WTC11 (cell line): Measurements from ENCODE around the gene VARS1. TPM values are rescaled to one million over a fixed set of nuclear protein-coding genes. Genes with fewer than 3 reads are reported as not detected.
"Not testable (repeated sequence)": the region's sequence is repeated elsewhere in the genome, so short reads cannot be mapped to it uniquely, and the experiment has no call there.

ENCODE experiments used
- ATAC-seq: fragments of 200-7000 bp; cut with Tn5 transposase; 2 replicates; pipeline ENCODE4 v1.10.0; 2021; ENCODE audit warnings: mild to moderate bottlenecking, moderate library complexity
- CTCF ChIA-PET: fragments of 300-600 bp; sonication (Branson Sonifier 250); formaldehyde crosslinking; loops from one replicate; lab custom pipeline; 2021; ENCODE audit warnings: antibody characterized with exemption; lab: Charles Lee
- POLR2A ChIA-PET: fragments of 350-600 bp; sonication (Branson Sonifier 250); formaldehyde crosslinking; loops from one replicate; lab custom pipeline; 2021; ENCODE audit warnings: antibody characterized with exemption; lab: Charles Lee
- DNase-seq: peaks from one replicate; pipeline ENCODE4 v3.0.0; 2021; ENCODE audit warnings: low spot score
- H3K27ac Mint-ChIP-seq: 2 replicates; pipeline ENCODE4 v1.8.0; 2021; ENCODE audit warnings: mixed read lengths
- H3K27me3 Mint-ChIP-seq: 2 replicates; pipeline ENCODE4 v1.8.0; 2021; ENCODE audit warnings: low read depth, mild to moderate bottlenecking, moderate library complexity, mixed read lengths
- H3K36me3 Mint-ChIP-seq: 2 replicates; pipeline ENCODE4 v1.8.0; 2021; ENCODE audit warnings: mixed read lengths
- H3K4me1 Mint-ChIP-seq: 2 replicates; pipeline ENCODE4 v1.8.0; 2022; ENCODE audit warnings: mixed read lengths
- H3K4me3 Mint-ChIP-seq: 2 replicates; pipeline ENCODE4 v1.8.0; 2021; ENCODE audit warnings: mild to moderate bottlenecking, moderate library complexity, mixed read lengths
- H3K9me3 Mint-ChIP-seq: 2 replicates; pipeline ENCODE4 v1.8.0; 2021; ENCODE audit warnings: mixed read lengths
- AFF4 ChIP-seq: sonication (generic); formaldehyde crosslinking; IDR thresholded peaks from 2 replicates; pipeline ENCODE4 v1.8.1; 2023; ENCODE audit warnings: mild to moderate bottlenecking, missing genetic modification reagents, borderline replicate concordance
- ATF2 ChIP-seq: sonication (generic); formaldehyde crosslinking; IDR thresholded peaks from 2 replicates; pipeline ENCODE4 v1.8.1; 2022; ENCODE audit warnings: low read depth, missing genetic modification reagents, borderline replicate concordance
- E2F1 ChIP-seq: sonication (generic); formaldehyde crosslinking; IDR thresholded peaks from 2 replicates; pipeline ENCODE4 v1.8.0; 2022; ENCODE audit warnings: mild to moderate bottlenecking, missing genetic modification reagents
- E2F5 ChIP-seq: sonication (generic); formaldehyde crosslinking; IDR thresholded peaks from 2 replicates; pipeline ENCODE4 v1.8.1; 2022; ENCODE audit warnings: mild to moderate bottlenecking, moderate library complexity, missing genetic modification reagents
- ELF4 ChIP-seq: sonication (generic); formaldehyde crosslinking; IDR thresholded peaks from 2 replicates; pipeline ENCODE4 v1.8.1; 2022; ENCODE audit warnings: low read depth, mild to moderate bottlenecking, moderate library complexity, missing genetic modification reagents
- GABPB1 ChIP-seq: sonication (generic); formaldehyde crosslinking; IDR thresholded peaks from 2 replicates; pipeline ENCODE4 v1.8.1; 2023; ENCODE audit warnings: mild to moderate bottlenecking, missing genetic modification reagents
- IRF2 ChIP-seq: sonication (generic); formaldehyde crosslinking; IDR thresholded peaks from 2 replicates; pipeline ENCODE4 v1.8.0; 2022; ENCODE audit warnings: low read depth, missing genetic modification reagents, borderline replicate concordance
- JUN ChIP-seq: sonication (generic); formaldehyde crosslinking; IDR thresholded peaks from 2 replicates; pipeline ENCODE4 v1.8.0; 2023; ENCODE audit warnings: mild to moderate bottlenecking, missing genetic modification reagents
- NFE2L1 ChIP-seq: sonication (generic); formaldehyde crosslinking; IDR thresholded peaks from 2 replicates; pipeline ENCODE4 v1.8.1; 2023; ENCODE audit warnings: missing genetic modification reagents
- NR3C1 ChIP-seq: sonication (generic); formaldehyde crosslinking; conservative IDR thresholded peaks from 2 replicates; pipeline ENCODE4 v1.8.1; 2023; ENCODE audit warnings: low read depth, mild to moderate bottlenecking, missing genetic modification reagents
- OVOL2 ChIP-seq: fragments of 250-450 bp; sonication (Bioruptor Pico); IDR thresholded peaks from 2 replicates; pipeline ENCODE4 v1.9.0; 2021; ENCODE audit warnings: mild to moderate bottlenecking, borderline replicate concordance
- RELA ChIP-seq: sonication (generic); formaldehyde crosslinking; IDR thresholded peaks from 2 replicates; pipeline ENCODE4 v1.8.1; 2022; ENCODE audit warnings: missing genetic modification reagents, mild to moderate bottlenecking, borderline replicate concordance
- SMAD4 ChIP-seq: sonication (generic); formaldehyde crosslinking; IDR thresholded peaks from 2 replicates; pipeline ENCODE4 v1.8.0; 2022; ENCODE audit warnings: mild to moderate bottlenecking, missing genetic modification reagents
- SP1 ChIP-seq: sonication (generic); formaldehyde crosslinking; conservative IDR thresholded peaks from 2 replicates; pipeline ENCODE4 v1.8.1; 2022; ENCODE audit warnings: missing genetic modification reagents
- TEAD4 ChIP-seq: sonication (generic); formaldehyde crosslinking; IDR thresholded peaks from 2 replicates; pipeline ENCODE4 v1.8.0; 2022; ENCODE audit warnings: mild to moderate bottlenecking, missing genetic modification reagents
- ZBTB21 ChIP-seq: sonication (generic); formaldehyde crosslinking; IDR thresholded peaks from 2 replicates; pipeline ENCODE4 v1.8.1; 2023; ENCODE audit warnings: mild to moderate bottlenecking, missing genetic modification reagents, borderline replicate concordance
- ZNF219 ChIP-seq: sonication (generic); formaldehyde crosslinking; IDR thresholded peaks from 2 replicates; pipeline ENCODE4 v1.8.0; 2023; ENCODE audit warnings: missing genetic modification reagents, mild to moderate bottlenecking, borderline replicate concordance
- ZNF512 ChIP-seq: sonication (generic); formaldehyde crosslinking; IDR thresholded peaks from 2 replicates; pipeline ENCODE4 v1.8.1; 2022; ENCODE audit warnings: missing genetic modification reagents, borderline replicate concordance
- total RNA-seq: library from RNA; stranded (reverse); gene quantifications from 3 replicates; pipeline ENCODE4 v1.2.3, GENCODE V29; 2021

The VARS1 gene
- total RNA-seq, 1 experiment from 2014 or later: 177 TPM

GRCh38 chr6:31811645-31812044 lies 16.1 kb upstream of the VARS1 start:
- H3K4me1 Mint-ChIP-seq: peaks cover 7% of the 10 kb centered on the region
- TF ChIP-seq ATF2 (CRISPR knock-in tag) (no peak), JUN (no peak), ZNF512 (no peak), OVOL2 (CRISPR knock-in tag) (no peak), RELA (CRISPR knock-in tag) (no peak), NR3C1 (no peak), E2F5 (CRISPR knock-in tag) (no peak)
- H3K27ac Mint-ChIP-seq: no peak overlapping the region
- H3K4me3 Mint-ChIP-seq: no peak overlapping the region
- no peaks in the 10 kb centered on the region for H3K36me3 Mint-ChIP-seq
- ATAC-seq (no peak), DNase-seq (no peak)
- no peaks in the 10 kb centered on the region; the same call in 1 of the 2 replicates for H3K27me3 Mint-ChIP-seq
- no peaks in the 10 kb centered on the region for H3K9me3 Mint-ChIP-seq
- CTCF ChIA-PET: interaction anchor here (1.7 kb wide), 1 partner anchor 16 kb away, joined by 6 read pairs; the partner anchor contains the start of gene VARS1
- POLR2A ChIA-PET: no interaction called here

- H3K4me3 Mint-ChIP-seq, H3K9me3 Mint-ChIP-seq, POLR2A ChIA-PET, DNase-seq, H3K27me3 Mint-ChIP-seq, H3K27ac Mint-ChIP-seq, ATAC-seq, H3K36me3 Mint-ChIP-seq: not testable (repeated sequence)
- peaks cover 11% of the 10 kb centered on the region for H3K4me1 Mint-ChIP-seq
- CTCF ChIA-PET: interaction anchor here (1.1 kb wide), 1 partner anchor 13 kb away, joined by 3 read pairs; no protein-coding TSS in a partner anchor
Observed at GRCh38 chr6:31808599-31808998, 13.0 kb upstream of the VARS1 start.

GRCh38 chr6:31806470-31807272 lies 11.1 kb upstream of the VARS1 start, which contains the start of gene LSM2:
Gene LSM2, minus strand, starts transcription at chr6:31806966. Its CDS starts 209 bp downstream, at chr6:31806757.
- ATAC-seq: peak; percentile 95
- ChIA-PET CTCF (interaction anchor here (0.6 to 2.7 kb wide), 26 partner anchors 9 to 260 kb away, joined by 3 to 30 read pairs (median 4); partner anchors contain the start of genes ATP6V1G2, C6orf47, DDAH2 and HSPA1A), POLR2A (interaction anchor here (0.6 to 1.9 kb wide), 12 partner anchors 7 to 166 kb away, joined by 3 to 23 read pairs (median 4); partner anchors contain the start of genes DXO, HSPA1A, HSPA1B and HSPA1L)
- peak within 1 kb of the TSS; percentile 99 for H3K4me3 Mint-ChIP-seq
- peak; percentile 98 for DNase-seq
- H3K36me3 Mint-ChIP-seq: peaks cover 17% of the 10 kb centered on the region
- peaks cover 9% of the 10 kb centered on the region for H3K4me1 Mint-ChIP-seq
- no peaks in the 10 kb centered on the region for H3K9me3 Mint-ChIP-seq
- no peaks in the 10 kb centered on the region; the same call in 1 of the 2 replicates for H3K27me3 Mint-ChIP-seq
- peak within 1 kb of the TSS; percentile 99 for H3K27ac Mint-ChIP-seq
- TF ChIP-seq E2F1 (0 out of 2 replicates have a peak, but pooled peaks have one; percentile 53), AFF4 (CRISPR knock-in tag) (no peak), NR3C1 (no peak), ZBTB21 (CRISPR knock-in tag) (no peak), ELF4 (CRISPR knock-in tag) (0 out of 2 replicates have a peak, but pooled peaks have one; percentile 40), GABPB1 (peak; percentile 84), SP1 (CRISPR knock-in tag) (peak; percentile 90), SMAD4 (CRISPR knock-in tag) (no peak), IRF2 (CRISPR knock-in tag) (no peak), NFE2L1 (CRISPR knock-in tag) (no peak), ZNF219 (CRISPR knock-in tag) (no peak), TEAD4 (no peak)
